ENCODE results near the gene COL6A1.
"Not testable (repeated sequence)": the region's sequence is repeated elsewhere in the genome, so short reads cannot be mapped to it uniquely, and the experiment has no call there.

Gene COL6A1

DNA sequence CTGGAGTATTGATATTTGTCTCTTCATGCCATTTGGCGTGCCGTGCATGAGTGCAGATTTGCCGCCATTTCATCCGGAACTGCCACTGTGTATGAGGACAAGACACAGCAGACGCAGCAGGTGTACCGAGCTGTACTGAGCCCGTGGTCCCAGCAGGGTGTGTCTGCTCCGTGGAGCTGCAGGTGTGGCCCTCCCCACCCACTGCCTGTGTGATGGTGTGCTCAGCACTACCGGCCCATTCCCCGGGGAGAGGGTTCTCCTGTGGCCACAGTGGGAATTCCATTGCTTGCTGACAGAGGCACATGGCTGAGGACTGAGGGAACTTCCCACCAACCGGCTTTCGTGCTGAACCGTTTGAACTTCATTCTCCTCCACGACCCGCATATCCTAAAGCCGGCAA, 34.3 kb upstream of the COL6A1 start:
- DNase-seq = no peak

- no peak for DNase-seq
These were observed 33.8 kb upstream of the COL6A1 start for GRCh38 chr21:45947716-45948255.

- DNase-seq = no peak
These were observed 32.9 kb upstream of the COL6A1 start for GRCh38 chr21:45948576-45949141.

- no peak for DNase-seq
These were observed 31.4 kb upstream of the COL6A1 start for GRCh38 chr21:45949928-45950739.

DNA sequence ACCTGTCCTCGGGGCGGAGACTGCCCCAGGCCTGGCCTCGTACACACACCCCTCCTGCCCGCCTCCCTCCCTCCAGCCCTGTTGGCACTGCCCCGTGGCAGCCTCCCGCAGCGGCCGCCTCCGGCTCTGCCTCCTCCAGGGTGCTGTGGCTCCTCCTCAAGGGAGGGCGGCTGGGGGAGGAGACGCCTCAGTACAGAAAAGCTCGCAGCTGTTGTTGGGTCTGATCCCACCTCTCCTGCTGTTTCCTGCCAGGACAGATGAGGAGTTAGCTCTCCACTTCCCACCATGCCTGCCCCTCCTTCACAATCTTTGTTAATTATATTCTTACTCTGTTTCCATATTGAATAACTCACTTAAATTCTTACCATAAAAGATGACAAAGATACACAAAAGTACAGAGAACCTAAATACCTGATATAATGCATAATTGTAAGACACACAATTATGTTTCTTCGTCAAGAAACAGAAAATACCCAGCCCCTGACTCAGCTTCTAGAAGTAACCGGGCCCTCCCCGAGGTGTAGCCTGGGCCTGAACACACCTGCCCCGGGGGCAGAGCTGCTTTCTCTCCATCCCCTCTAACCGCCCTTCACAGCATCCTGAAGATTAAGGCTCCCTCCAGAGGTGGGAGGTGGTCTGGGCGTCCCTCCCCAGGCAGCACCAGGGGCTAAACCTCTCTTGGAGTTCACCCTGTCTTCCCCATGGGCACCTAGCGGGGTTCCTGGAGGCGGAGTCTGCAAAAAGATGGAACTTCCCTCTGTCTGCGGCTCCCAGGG, 30.6 kb upstream of the COL6A1 start:
- no peak for DNase-seq

- DNase-seq = no peak
These were observed 29.9 kb upstream of the COL6A1 start for GRCh38 chr21:45951676-45952075.

DNA sequence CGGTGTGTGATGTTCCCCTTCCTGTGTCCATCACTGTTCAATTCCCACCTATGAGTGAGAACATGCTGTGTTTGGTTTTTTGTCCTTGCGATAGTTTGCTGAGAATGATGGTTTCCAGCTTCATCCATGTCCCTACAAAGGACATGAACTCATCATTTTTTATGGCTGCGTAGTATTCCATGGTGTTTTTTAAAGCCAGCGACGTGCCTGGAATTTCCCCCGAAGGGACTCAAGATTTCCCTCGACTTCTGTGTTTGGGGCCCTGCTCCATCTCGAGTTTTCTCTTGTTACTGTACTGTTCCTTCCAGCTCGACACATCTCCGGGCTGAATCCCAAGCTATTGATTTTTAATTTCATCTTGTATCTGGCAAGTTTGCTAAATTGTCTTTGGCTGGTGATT, 29.0 kb upstream of the COL6A1 start:
- not testable (repeated sequence) for DNase-seq

DNA sequence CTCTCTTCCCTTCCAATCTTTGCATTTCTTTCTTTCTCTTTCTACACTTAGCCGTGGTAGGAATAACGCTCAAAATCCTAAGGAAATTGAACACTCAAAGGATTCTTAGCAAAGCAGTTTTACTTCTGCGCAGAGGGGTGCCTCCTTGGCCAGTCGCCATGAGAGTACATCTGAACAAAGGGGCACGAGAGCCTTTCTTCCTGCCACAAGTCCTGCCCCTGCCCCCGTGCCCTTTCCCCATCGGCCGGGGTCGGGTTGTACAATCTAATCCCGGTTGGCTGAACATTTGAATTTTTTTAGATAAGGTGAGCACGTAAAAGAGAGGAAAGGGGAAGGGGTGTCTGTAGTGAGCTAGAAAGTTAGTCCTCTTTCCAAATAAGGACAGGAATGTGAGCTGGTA, 28.6 kb upstream of the COL6A1 start:
- no peak for DNase-seq

GRCh38 chr21:45954261-45954660, 27.3 kb upstream of the COL6A1 start:
- DNase-seq = no peak

DNA sequence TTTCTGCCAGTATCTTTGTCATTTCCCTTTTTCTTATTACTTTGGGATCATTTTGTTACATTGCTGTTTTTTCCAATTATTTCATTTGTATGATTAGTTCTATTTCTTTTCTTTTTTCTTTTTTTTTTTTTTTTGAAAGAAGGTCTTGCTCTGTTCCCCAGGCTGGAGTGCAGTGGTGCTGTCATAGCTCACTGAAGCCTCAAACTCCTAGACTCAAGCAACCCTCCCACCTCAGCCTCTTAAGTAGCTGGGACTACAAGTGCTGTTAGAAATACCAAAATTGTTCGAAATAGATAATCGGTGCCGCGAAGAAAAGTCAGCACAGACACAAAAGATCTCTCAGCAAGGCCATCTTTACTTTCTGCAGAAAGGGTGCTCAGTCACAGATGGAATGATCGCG, 26.6 kb upstream of the COL6A1 start:
- DNase-seq = no peak

- DNase-seq = no peak
These were observed 24.0 kb upstream of the COL6A1 start for GRCh38 chr21:45957551-45957950.

DNA sequence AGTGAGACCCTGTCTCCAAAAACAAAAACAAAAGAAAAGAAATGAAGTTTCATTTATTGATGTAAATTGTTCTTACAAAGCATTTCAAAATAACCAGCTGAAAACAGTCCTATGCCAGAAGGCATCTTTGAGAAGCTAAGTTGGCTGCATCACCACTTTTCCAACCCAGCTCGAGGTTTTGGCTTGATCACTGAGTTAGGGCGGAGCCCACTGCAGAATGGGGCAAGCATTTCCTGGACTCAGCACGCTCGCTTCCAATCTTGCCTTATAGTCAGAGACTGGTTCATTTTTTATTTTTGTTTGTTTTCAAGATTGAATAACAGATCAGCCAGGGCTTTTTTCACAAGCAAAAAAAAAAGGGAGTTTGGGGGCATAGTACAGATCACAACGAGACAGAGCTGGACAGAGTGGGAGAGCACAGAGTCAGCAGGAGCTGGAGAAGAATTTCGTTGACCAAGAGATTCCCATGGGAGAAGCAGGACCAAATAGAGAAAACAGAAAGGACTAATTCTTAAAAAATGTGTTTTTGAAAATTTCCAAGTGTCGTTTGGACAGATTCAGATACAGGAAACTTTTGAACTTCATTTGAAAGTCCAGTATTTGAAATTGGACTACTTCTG, 23.5 kb upstream of the COL6A1 start:
- DNase-seq = no peak

- DNase-seq = no peak
These were observed 22.4 kb upstream of the COL6A1 start for GRCh38 chr21:45959182-45959581.

DNA sequence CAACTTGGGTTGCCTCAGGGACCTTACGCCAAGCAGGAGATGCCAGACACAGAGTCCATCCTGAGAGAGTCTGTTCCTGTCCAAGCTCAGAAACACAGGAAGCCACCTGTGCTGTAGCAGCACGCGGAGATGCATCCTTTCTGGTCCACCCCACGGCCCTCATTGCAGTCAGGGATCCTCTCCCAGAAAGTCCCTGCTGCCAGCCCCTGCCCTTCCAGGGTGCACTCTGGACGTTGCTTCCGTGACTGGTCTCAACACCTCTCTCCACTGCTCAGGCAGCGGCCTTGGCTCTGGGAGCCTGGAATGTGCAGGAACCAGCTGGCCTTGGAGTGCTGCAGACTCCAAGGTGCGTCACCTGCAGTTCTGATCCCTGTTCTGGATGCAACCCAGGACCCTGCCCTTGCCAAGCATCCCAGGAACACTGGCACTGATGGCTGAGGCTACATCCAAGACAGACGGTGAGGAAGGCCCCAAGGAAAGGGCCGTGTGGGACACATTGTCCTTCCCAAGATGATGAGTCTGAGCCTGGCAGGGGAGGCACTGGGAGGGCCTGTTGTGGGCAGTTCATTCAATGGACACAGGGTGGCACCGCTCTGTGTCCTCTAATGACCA, 21.7 kb upstream of the COL6A1 start:
- no peak for DNase-seq

DNA sequence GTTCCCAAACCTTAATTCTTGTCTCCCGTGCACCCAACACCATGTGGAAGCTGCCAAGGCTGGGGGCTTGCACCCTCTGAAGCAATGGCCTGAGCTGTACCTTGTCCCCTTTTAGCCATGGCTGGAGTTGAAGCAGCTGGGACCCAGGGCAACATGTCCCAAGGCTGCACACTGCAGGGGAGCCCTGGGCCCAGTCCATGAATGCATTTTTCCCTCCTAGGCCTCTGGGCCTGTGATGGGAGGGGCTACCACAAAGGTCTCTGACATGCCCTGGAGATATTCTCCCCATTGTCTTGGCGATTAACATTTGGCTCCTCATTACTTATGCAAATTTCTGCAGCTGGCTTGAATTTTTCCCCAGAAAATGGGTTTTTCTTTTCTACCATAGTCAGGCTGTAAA, 20.2 kb upstream of the COL6A1 start:
- not testable (repeated sequence) for DNase-seq

- DNase-seq = no peak
These were observed 18.9 kb upstream of the COL6A1 start for GRCh38 chr21:45962531-45963231.

DNA sequence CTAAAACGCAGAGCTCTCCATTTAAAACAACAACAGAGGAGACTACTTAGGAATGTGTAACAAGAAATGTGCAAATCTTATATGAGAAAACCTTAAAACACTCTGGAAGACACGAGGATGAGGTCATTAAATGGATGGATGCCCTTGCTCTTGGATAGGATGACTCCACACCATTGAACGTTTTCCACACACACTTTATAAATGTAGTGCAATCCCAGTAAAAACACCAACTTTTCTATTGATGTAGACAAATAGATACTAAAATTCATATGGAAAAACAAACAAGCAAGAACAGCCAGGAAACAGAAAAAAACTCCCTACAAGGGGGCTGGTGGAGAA, 18.4 kb upstream of the COL6A1 start:
- no peak for DNase-seq

DNA sequence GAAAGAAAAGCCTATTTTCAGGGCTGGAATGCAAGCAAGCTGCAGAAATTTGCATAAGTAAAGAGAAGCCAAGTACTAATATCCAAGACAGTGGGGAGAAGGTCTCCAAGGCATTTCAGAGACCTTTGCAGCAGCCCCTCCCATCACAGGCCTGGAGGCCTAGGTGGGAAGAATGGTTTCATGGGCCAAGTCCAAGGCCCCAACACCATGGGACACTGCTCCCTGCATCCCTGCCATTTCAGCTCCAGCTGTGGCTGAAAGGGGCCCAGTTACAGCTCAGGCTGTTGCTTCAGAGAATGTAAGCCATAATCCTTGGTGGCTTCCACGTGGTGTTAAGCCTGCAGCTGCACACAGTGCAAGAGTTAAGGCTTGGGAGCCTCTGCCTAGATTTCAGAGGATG, 16.9 kb upstream of the COL6A1 start:
- DNase-seq = no peak

DNA sequence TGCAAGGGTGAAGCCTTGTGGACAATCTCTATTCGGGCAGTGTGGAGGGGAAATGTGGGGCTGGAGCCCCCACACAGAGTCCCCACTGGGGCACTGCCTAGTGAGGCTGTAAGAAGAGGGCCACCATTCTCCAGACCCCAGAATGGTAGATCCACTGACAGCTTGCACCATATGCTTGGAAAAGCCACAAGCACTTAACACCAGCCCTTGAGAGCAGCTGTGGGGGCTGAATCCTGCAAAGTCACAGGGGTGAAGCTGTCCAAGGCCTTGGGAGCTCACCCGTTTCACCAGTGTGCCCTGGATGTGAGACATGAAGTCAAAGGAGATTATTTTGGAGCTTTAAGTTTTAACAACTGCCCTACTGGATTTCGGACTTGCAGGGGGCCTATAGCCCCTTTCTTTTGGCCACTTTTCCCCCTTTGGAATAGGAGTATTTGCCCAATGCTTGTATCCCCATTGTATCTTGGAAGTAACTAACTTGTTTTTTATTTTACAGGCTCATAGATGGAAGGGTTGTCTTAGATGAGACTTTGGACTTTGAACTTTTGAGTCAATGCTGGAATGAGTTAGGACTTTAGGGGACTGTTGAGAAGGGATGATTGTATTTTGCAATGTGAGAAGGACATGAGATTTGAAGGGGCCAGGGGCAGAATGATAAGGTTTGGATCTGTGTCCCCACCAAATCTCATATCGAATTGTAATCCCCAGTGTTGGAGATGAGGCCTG, 16.3 kb upstream of the COL6A1 start:
- no peak for DNase-seq

DNA sequence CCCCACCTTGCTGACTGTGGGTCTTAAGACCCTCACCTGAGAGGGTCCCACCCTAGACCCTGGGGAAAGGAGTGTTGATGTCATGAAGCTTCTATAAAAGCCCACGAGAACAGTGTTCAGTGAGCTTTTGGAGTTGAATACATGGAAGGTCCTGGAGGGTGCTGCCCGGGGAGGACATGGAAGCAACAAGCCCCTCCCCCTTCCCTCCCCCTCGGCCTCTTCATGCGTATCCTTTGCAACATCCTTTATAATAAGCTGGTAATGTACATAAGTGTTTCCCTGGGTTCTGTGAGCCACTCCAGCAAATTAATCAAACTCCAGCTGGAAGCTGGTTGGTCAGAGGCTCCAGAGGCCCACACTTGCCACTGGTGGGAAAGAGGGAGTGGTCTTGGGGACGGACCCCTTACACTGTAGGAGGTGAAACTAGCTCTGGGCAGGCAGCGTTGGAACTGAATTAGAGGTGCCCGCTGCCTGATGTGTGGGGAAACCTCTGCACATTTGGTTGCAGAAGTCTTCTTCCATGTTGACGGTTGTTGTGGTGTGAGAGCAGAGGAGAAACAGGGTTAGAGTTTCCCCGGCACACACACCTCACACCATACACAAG, 14.7 kb upstream of the COL6A1 start:
- no peak for DNase-seq

All from stimulated activated CD4-positive, alpha-beta T cell treated with anti-CD3 and anti-CD28 coated beads, Interleukin-2, amount 100 ng/mL, for 48 hours (primary cell).